CD14-positive monocyte (primary cell): ENCODE results near the gene VWF. TPM values are rescaled to one million over a fixed set of nuclear protein-coding genes. Genes with fewer than 3 reads are reported as not detected.

Source experiments
- DNase-seq, 3 donors: peaks; one replicate each; pipeline ENCODE4 v3.0.0-alpha.2; 2011 to 2022
- H2AFZ ChIP-seq: 2 replicates; pipeline ENCODE4 v1.6.0; 2012; ENCODE audit warnings: mild to moderate bottlenecking, low read depth, low read length, inconsistent platforms; ENCODE audit not compliant: insufficient read depth, poor library complexity, severe bottlenecking
- H3K27ac ChIP-seq, 2 donors: 1 replicate in 1 of 2; 2 replicates in 1 of 2; pipeline ENCODE4 v1.5.1; 2012 to 2013; ENCODE audit warnings: low read length in 2 of 2, control low read depth in 1 of 2, inconsistent platforms in 1 of 2, low read depth in 1 of 2, mild to moderate bottlenecking in 1 of 2
- H3K27me3 ChIP-seq, 2 donors: one replicate each; pipeline versions ENCODE4 v1.6.0 to v1.6.1; 2011 to 2013; ENCODE audit warnings: low read length in 2 of 2; ENCODE audit not compliant: control insufficient read depth in 2 of 2, insufficient read depth in 2 of 2
- H3K36me3 ChIP-seq, 2 donors: replicated peaks in 1 of 2; 1 replicate in 1 of 2; 2 replicates in 1 of 2; pipeline versions ENCODE4 v1.5.1 to v1.6.1; 2012 to 2013; ENCODE audit warnings: low read length in 2 of 2, control low read depth in 1 of 2, inconsistent platforms in 1 of 2, mild to moderate bottlenecking in 1 of 2; ENCODE audit not compliant: insufficient read depth in 2 of 2, control insufficient read depth in 1 of 2
- H3K4me1 ChIP-seq, 2 donors: 1 replicate in 1 of 2; 2 replicates in 1 of 2; pipeline versions ENCODE4 v1.5.1 to v1.6.1; 2012 to 2013; ENCODE audit warnings: low read length in 2 of 2, control low read depth in 1 of 2, inconsistent platforms in 1 of 2, mild to moderate bottlenecking in 1 of 2, moderate library complexity in 1 of 2; ENCODE audit not compliant: insufficient read depth in 2 of 2, control insufficient read depth in 1 of 2
- H3K4me2 ChIP-seq: replicated peaks from 2 replicates; pipeline ENCODE3; 2012; ENCODE audit warnings: low read length, moderate library complexity, mild to moderate bottlenecking; ENCODE audit not compliant: poor library complexity, severe bottlenecking; ENCODE audit errors: extremely low read depth
- H3K4me3 ChIP-seq, 3 experiments: fragments of 200-600 bp in 1 of 3; sonication (generic) in 1 of 3; replicated peaks in 1 of 3; 1 replicate in 2 of 3; 2 replicates in 1 of 3; pipeline ENCODE4 v1.5.1; 2011 to 2013; ENCODE audit warnings: low read length in 3 of 3, mild to moderate bottlenecking in 3 of 3, control low read depth in 2 of 3, low read depth in 2 of 3, inconsistent platforms in 1 of 3, moderate library complexity in 1 of 3
- H3K79me2 ChIP-seq: 2 replicates; pipeline ENCODE4 v1.6.0; 2012; ENCODE audit warnings: mild to moderate bottlenecking, control low read depth, inconsistent platforms, low read length, moderate library complexity; ENCODE audit not compliant: insufficient read depth
- H3K9ac ChIP-seq: 2 replicates; pipeline ENCODE4 v1.6.0; 2017; ENCODE audit warnings: low read length, mild to moderate bottlenecking; ENCODE audit not compliant: insufficient read depth, poor library complexity, severe bottlenecking
- H3K9me3 ChIP-seq, 2 donors: replicated peaks in 1 of 2; 1 replicate in 1 of 2; 2 replicates in 1 of 2; pipeline versions ENCODE4 v1.5.1 to v1.6.1; 2012 to 2013; ENCODE audit warnings: low read length in 2 of 2, control low read depth in 1 of 2; ENCODE audit not compliant: control insufficient read depth in 1 of 2, insufficient read depth in 1 of 2
- H4K20me1 ChIP-seq: 2 replicates; pipeline ENCODE4 v1.6.0; 2012; ENCODE audit warnings: mild to moderate bottlenecking, low read length, control low read depth, moderate library complexity; ENCODE audit not compliant: insufficient read depth
- H3K27ac Mint-ChIP-seq, 7 donors: one replicate each; pipeline ENCODE4 v1.8.0; 2020; ENCODE audit warnings: mild to moderate bottlenecking in 7 of 7, mixed read lengths in 7 of 7, moderate library complexity in 6 of 7, inconsistent platforms in 2 of 7
- H3K27me3 Mint-ChIP-seq, 3 donors: one replicate each; pipeline ENCODE4 v1.8.0; 2021 to 2022; ENCODE audit warnings: low read depth in 3 of 3, mild to moderate bottlenecking in 3 of 3, mixed read lengths in 3 of 3, moderate library complexity in 3 of 3, inconsistent platforms in 1 of 3
- H3K36me3 Mint-ChIP-seq, 2 donors: one replicate each; pipeline ENCODE4 v1.8.0; 2020; ENCODE audit warnings: mixed read lengths in 2 of 2, inconsistent platforms in 1 of 2, mild to moderate bottlenecking in 1 of 2
- H3K4me1 Mint-ChIP-seq: one replicate; pipeline ENCODE4 v1.8.0; 2020; ENCODE audit warnings: mild to moderate bottlenecking, mixed read lengths
- H3K4me3 Mint-ChIP-seq, 2 donors: one replicate each; pipeline ENCODE4 v1.8.0; 2020; ENCODE audit warnings: mild to moderate bottlenecking in 2 of 2, mixed read lengths in 2 of 2, moderate library complexity in 1 of 2
- H3K9me3 Mint-ChIP-seq, 7 donors: one replicate each; pipeline ENCODE4 v1.8.0; 2020 to 2022; ENCODE audit warnings: mixed read lengths in 7 of 7, mild to moderate bottlenecking in 6 of 7, moderate library complexity in 6 of 7, inconsistent platforms in 2 of 7
- CTCF ChIP-seq: fragments of 200-600 bp; IDR thresholded peaks from one replicate; pipeline ENCODE4 v1.8.0; 2022; ENCODE audit warnings: antibody characterized with exemption, mild to moderate bottlenecking
- WGBS: methylation state at CpG from one replicate; pipeline ENCODE4 v1.1.5; 2013; ENCODE audit warnings: missing lambda C conversion rate; ENCODE audit not compliant: insufficient coverage; 5-methylcytosine and 5-hydroxymethylcytosine counted together
- intact Hi-C, 2 donors: fragments of 100-400 bp; cut with micrococcal nuclease; formaldehyde crosslinking; loops; one replicate each; pipeline versions ENCODE4 v1.15.0 to v1.15.1; 2023
- polyA plus RNA-seq, 3 donors: library from polyadenylated mRNA; depleted of rRNA in 1 of 3; unstranded in 2 of 3; stranded (reverse) in 1 of 3; fragments of 300-500 nt in 2 of 3; fragments of >200 nt in 1 of 3; fragmentation: Illumina TruSeq in 2 of 3; gene quantifications; 1 replicate in 2 of 3; 2 replicates in 1 of 3; pipeline ENCODE4 v1.2.3, GENCODE V29; 2012 to 2021

Gene VWF
- polyA plus RNA-seq, 3 donors, result 0.17 to 0.49 (median 0.48) TPM

GRCh38 chr12:6046511-6047180 is 77.8 kb downstream of the VWF start:
- no peak overlapping the region for H3K9ac ChIP-seq
- no peak overlapping the region for H3K27ac ChIP-seq
- H3K4me1 ChIP-seq, result no peaks in the 10 kb centered on the region
- H3K27ac Mint-ChIP-seq, result no peak overlapping the region
- WGBS, result 95% methylated on average over 17 of the region's 17 CpGs
- no peak for DNase-seq
- H3K4me3 ChIP-seq, result no peak overlapping the region
- no peaks in the 10 kb centered on the region for H3K9me3 ChIP-seq
- H3K79me2 ChIP-seq, result no peaks in the 10 kb centered on the region
- intact Hi-C loops, result no loop called here
- peaks cover under 1% of the 10 kb centered on the region for H3K4me1 Mint-ChIP-seq
- H3K27me3 Mint-ChIP-seq, result peaks cover 0 to 8% (median 2%) of the 10 kb centered on the region in 3 donors
- no peaks in the 10 kb centered on the region for H4K20me1 ChIP-seq
- no peaks in the 10 kb centered on the region for H3K27me3 ChIP-seq
- no peak overlapping the region for H3K4me3 Mint-ChIP-seq
- H3K36me3 ChIP-seq, result no peaks in the 10 kb centered on the region
- H3K9me3 Mint-ChIP-seq, result no peaks in the 10 kb centered on the region
- H2AFZ ChIP-seq, result no peak overlapping the region
- H3K36me3 Mint-ChIP-seq, result no peaks in the 10 kb centered on the region
- TF ChIP-seq CTCF, result no peak
- no peak overlapping the region for H3K4me2 ChIP-seq

- no peak for TF ChIP-seq CTCF
- H3K9me3 Mint-ChIP-seq, result no peaks in the 10 kb centered on the region
- H3K27ac Mint-ChIP-seq, result no peak overlapping the region
These were observed 79.0 kb downstream of the VWF start for GRCh38 chr12:6045438-6045837.

More at GRCh38 chr12:6045438-6045837, 79.0 kb downstream of the VWF start:
- Histone ChIP-seq H3K36me3 (no peaks in the 10 kb centered on the region), H4K20me1 (no peaks in the 10 kb centered on the region), H3K79me2 (no peaks in the 10 kb centered on the region), H3K4me3 (no peak overlapping the region), H3K4me2 (no peak overlapping the region), H3K27ac (no peak overlapping the region), H3K9ac (no peak overlapping the region), H2AFZ (no peak overlapping the region), H3K9me3 (no peaks in the 10 kb centered on the region), H3K27me3 (no peaks in the 10 kb centered on the region), H3K4me1 (no peaks in the 10 kb centered on the region)
- peaks cover 0 to 5% (median 2%) of the 10 kb centered on the region in 3 donors for H3K27me3 Mint-ChIP-seq
- H3K4me3 Mint-ChIP-seq, result no peak overlapping the region
- H3K36me3 Mint-ChIP-seq, result no peaks in the 10 kb centered on the region
- no peak for DNase-seq
- WGBS, result 98% methylated on average over 5 of the region's 6 CpGs
- intact Hi-C loops, result no loop called here
- no peaks in the 10 kb centered on the region for H3K4me1 Mint-ChIP-seq
